Sigmoid colon (tissue), 7 donors: ENCODE data around the gene TBC1D1. TPM values are rescaled to one million over a fixed set of nuclear protein-coding genes. Genes with fewer than 3 reads are reported as not detected.

ENCODE experiments used
- DNase-seq: peaks from one replicate; pipeline ENCODE4 v3.0.0-alpha.2; 2019
- H3K27ac ChIP-seq, 4 donors: fragments of 200-600 bp; sonication (generic); one replicate each; pipeline ENCODE4 v1.5.1; 2016 to 2019; ENCODE audit warnings: mild to moderate bottlenecking in 1 of 4
- H3K27me3 ChIP-seq, 3 donors: fragments of 200-600 bp; sonication (generic); one replicate each; pipeline ENCODE4 v1.5.1; 2019; ENCODE audit warnings: mild to moderate bottlenecking in 1 of 3
- H3K36me3 ChIP-seq, 4 donors: fragments of 200-600 bp; sonication (generic); one replicate each; pipeline ENCODE4 v1.5.1; 2016 to 2019
- H3K4me1 ChIP-seq, 4 donors: fragments of 200-600 bp; sonication (generic); one replicate each; pipeline ENCODE4 v1.5.1; 2017 to 2019
- H3K4me3 ChIP-seq, 4 donors: fragments of 200-600 bp; sonication (generic); one replicate each; pipeline ENCODE4 v1.5.1; 2017 to 2019; ENCODE audit warnings: mild to moderate bottlenecking in 2 of 4, moderate library complexity in 1 of 4
- H3K9me3 ChIP-seq, 4 donors: fragments of 200-600 bp in 3 of 4; sonication (generic) in 3 of 4; one replicate each; pipeline versions ENCODE4 v1.5.1 to v1.6.1; 2013 to 2019
- CTCF ChIP-seq, 4 experiments: fragments of 450-650 bp in 3 of 4; fragments of 200-600 bp in 1 of 4; IDR thresholded peaks; one replicate each; pipeline ENCODE4 v1.5.1; 2016 to 2019; ENCODE audit warnings: antibody characterized with exemption in 4 of 4, mild to moderate bottlenecking in 3 of 4, moderate library complexity in 2 of 4
- EP300 ChIP-seq, 4 donors: sonication (generic); formaldehyde crosslinking; IDR thresholded peaks; one replicate each; pipeline ENCODE4 v1.6.1; 2017; ENCODE audit warnings: antibody characterized with exemption in 4 of 4
- POLR2A ChIP-seq, 2 donors: fragments of 450-650 bp; IDR thresholded peaks; one replicate each; pipeline ENCODE4 v1.6.1; 2016; ENCODE audit warnings: antibody characterized with exemption in 2 of 2, mild to moderate bottlenecking in 2 of 2, moderate library complexity in 2 of 2
- POLR2AphosphoS5 ChIP-seq, 4 donors: sonication (generic); formaldehyde crosslinking; IDR thresholded peaks; one replicate each; pipeline ENCODE4 v1.6.1; 2017; ENCODE audit warnings: antibody characterized with exemption in 4 of 4
- WGBS, 2 donors: extraction: QIAGEN DNeasy Blood & Tissue Kit; methylation state at CpG; one replicate each; pipeline ENCODE4 v1.1.7; 2013; 5-methylcytosine and 5-hydroxymethylcytosine counted together
- intact Hi-C: fragments of 100-400 bp; cut with DNase I; formaldehyde crosslinking; loops from one replicate; pipeline ENCODE4 v1.15.1; 2023
- polyA plus RNA-seq, 3 donors: library from polyadenylated mRNA; stranded (reverse); fragments of 200-250 nt; gene quantifications; one replicate each; pipeline ENCODE4 v1.2.3, GENCODE V29; 2013
- total RNA-seq, 4 donors: library from RNA; depleted of rRNA; stranded (reverse); fragments of >200 nt; gene quantifications; one replicate each; pipeline ENCODE4 v1.1.0, GENCODE V29; 2016
- donor health status: healthy with polysubstance abuse.
- donor health status: Bipolar disorder and iron deficiency.
- donor health status: healthy.

Gene TBC1D1
- total and polyA plus RNA-seq, 7 donors: 31.2 to 450 (median 253) TPM

DNA sequence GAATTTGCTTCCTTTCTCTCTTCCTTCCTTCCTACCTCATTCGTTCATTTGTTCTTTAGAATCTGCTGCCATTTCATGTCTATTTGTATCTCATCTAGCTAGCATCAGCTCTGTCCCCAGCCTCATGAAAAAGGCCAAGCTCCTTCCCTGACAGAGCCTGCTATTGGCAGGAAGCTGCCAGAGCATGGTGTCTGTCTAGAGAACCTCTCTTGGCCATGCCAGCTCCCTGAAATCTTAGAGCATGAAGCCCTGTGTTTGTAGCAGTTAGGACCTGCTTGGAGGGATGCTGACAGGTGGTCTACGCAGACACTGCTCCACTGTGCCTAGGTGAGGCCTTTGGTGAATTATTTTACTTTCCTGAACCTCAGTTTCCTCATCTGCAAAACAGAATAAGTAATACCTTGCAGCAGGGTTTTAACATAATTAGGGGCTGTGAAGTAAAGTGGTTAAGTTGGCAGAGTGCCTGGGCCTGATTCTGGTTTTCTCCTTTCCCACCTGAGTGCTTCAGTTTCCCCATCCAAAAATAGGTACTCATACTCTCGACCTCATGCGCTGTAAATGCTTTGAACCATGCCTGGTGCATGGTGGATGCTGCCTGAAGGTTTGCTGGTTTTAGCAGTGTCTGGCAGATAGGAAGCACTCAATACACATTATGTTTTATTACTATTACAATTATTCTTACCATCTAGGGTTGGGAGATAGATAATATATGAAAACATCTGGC is 74.0 kb downstream of the TBC1D1 start:
- 77 to 94% methylated on average over 4 of the region's 4 CpGs for WGBS, 2 donors
- DNase-seq: no peak
- H3K27ac ChIP-seq: peak overlapping the region in 1 of 4 donors; percentile 77
- no peak overlapping the region for H3K4me3 ChIP-seq
- H3K9me3 ChIP-seq: no peaks in the 10 kb centered on the region
- intact Hi-C loops: loop anchor here (5.0 kb wide), 1 partner anchor 43 kb away; no protein-coding TSS in a partner anchor
- peaks cover 0 to 54% (median 46%) of the 10 kb centered on the region in 4 donors for H3K4me1 ChIP-seq
- H3K36me3 ChIP-seq: no peaks in the 10 kb centered on the region
- TF ChIP-seq POLR2A (IDR thresholded peaks at IDR 0.05): no peak
- no peak for TF ChIP-seq EP300 (IDR thresholded peaks at IDR 0.05)
- no peak for TF ChIP-seq CTCF (IDR thresholded peaks at IDR 0.05)
- no peak for TF ChIP-seq POLR2AphosphoS5 (IDR thresholded peaks at IDR 0.05)
- H3K27me3 ChIP-seq: no peaks in the 10 kb centered on the region

DNA sequence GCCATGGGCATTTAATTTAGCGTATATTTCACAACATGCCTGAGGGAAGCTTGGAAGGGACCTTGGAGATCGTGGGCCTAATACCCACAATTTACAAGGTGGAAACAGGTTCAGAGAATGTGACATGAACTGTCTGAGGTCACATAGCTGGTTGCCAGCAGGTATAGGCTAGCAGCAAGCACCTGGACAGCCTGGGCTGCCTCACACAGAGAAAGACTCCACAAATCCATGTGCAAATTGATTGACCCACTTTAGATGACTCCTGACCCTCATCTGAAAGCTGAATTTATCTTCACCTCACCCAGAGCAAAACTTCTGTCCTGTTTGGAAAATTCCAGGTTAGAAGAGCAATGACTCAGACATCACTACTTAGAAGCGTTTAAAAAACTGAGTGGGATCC is 75.2 kb downstream of the TBC1D1 start:
- 89 to 91% methylated on average over 3 of the region's 3 CpGs for WGBS, 2 donors
- no peak for DNase-seq
- intact Hi-C loops: no loop called here
- peaks cover 0 to 65% (median 53%) of the 10 kb centered on the region in 4 donors for H3K4me1 ChIP-seq
- TF ChIP-seq CTCF (IDR thresholded peaks at IDR 0.05) (no peak), EP300 (IDR thresholded peaks at IDR 0.05) (no peak), POLR2AphosphoS5 (IDR thresholded peaks at IDR 0.05) (no peak), POLR2A (IDR thresholded peaks at IDR 0.05) (no peak)
- H3K9me3 ChIP-seq: no peaks in the 10 kb centered on the region
- no peak overlapping the region for H3K4me3 ChIP-seq
- no peaks in the 10 kb centered on the region for H3K27me3 ChIP-seq
- H3K36me3 ChIP-seq: no peaks in the 10 kb centered on the region
- H3K27ac ChIP-seq: peak overlapping the region in 3 of 4 donors; percentile 2 to 77 (median 4)

DNA sequence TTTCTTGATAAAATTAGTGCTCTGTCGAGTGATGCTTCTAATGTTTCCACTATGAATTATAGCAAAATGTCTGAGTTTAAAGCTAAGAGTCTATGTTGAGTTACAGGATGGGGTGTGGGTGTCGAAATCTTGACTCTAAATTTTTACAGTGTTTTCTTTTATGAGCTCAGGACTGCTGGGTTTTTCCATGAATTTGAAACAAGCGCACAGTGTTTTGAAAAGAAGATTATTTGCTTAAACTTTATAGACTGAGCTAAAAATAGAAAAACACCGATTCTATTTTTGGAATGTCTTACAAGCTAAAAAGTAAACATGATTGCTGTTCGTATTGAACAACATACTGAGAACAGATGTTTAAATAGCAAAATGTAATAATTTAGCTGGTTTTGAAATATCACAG is 76.9 kb downstream of the TBC1D1 start:
- TF ChIP-seq POLR2AphosphoS5 (IDR thresholded peaks at IDR 0.05) (peak in 2 of 4 donors; percentile 6 to 11), CTCF (IDR thresholded peaks at IDR 0.05) (no peak)
- Histone ChIP-seq H3K4me3 (no peak overlapping the region), H3K36me3 (no peaks in the 10 kb centered on the region), H3K4me1 (peaks cover 0 to 65% (median 53%) of the 10 kb centered on the region in 4 donors), H3K9me3 (no peaks in the 10 kb centered on the region), H3K27ac (peak overlapping the region; percentile 17 to 77 (median 56)), H3K27me3 (no peaks in the 10 kb centered on the region)
- WGBS, 2 donors: 9 to 30% methylated on average over 5 of the region's 5 CpGs
- DNase-seq: no peak
- intact Hi-C loops: no loop called here

GRCh38 chr4:37968747-37969146 is 77.9 kb downstream of the TBC1D1 start:
- H3K27ac ChIP-seq: peak overlapping the region in 3 of 4 donors; percentile 42 to 77 (median 70)
- peaks cover 0 to 70% (median 52%) of the 10 kb centered on the region in 4 donors for H3K4me1 ChIP-seq
- intact Hi-C loops: no loop called here
- H3K36me3 ChIP-seq: no peaks in the 10 kb centered on the region
- DNase-seq: no peak
- no peaks in the 10 kb centered on the region for H3K9me3 ChIP-seq
- WGBS, 2 donors: 79 to 88% methylated on average over 3 of the region's 3 CpGs
- TF ChIP-seq EP300 (IDR thresholded peaks at IDR 0.05) (no peak), POLR2AphosphoS5 (IDR thresholded peaks at IDR 0.05) (no peak), CTCF (IDR thresholded peaks at IDR 0.05) (no peak), POLR2A (IDR thresholded peaks at IDR 0.05) (no peak)
- H3K4me3 ChIP-seq: no peak overlapping the region
- H3K27me3 ChIP-seq: no peaks in the 10 kb centered on the region
